RCC 7860 (cell line): Measurements from ENCODE around the gene CTNNBL1.
"Not testable (repeated sequence)": the region's sequence is repeated elsewhere in the genome, so short reads cannot be mapped to it uniquely, and the experiment has no call there.

Experiments used
- DNase-seq: peaks from one replicate; pipeline ENCODE4 v3.0.0-alpha.2; 2015; ENCODE audit warnings: low spot score
- FAIRE-seq: peaks from 2 replicates; lab custom pipeline; 2012; peaks lifted over from hg19 to GRCh38; lab: Jason Lieb, UNC

CTNNBL1 gene

GRCh38 chr20:37693635-37694626 lies at the start of gene CTNNBL1:
TSS of gene CTNNBL1 (plus strand) at chr20:37694030. CDS start at chr20:37694123, 93 bp downstream.
- FAIRE-seq = peak; percentile 85
- DNase-seq = peak; percentile 90

GRCh38 chr20:37644605-37645004 lies 49.2 kb upstream of the CTNNBL1 start:
- FAIRE-seq (no peak), DNase-seq (no peak)

- DNase-seq (no peak), FAIRE-seq (no peak)
Measured at GRCh38 chr20:37647946-37648345, 45.9 kb upstream of the CTNNBL1 start.

GRCh38 chr20:37649017-37649416 lies 44.8 kb upstream of the CTNNBL1 start:
- no peak for DNase-seq

GRCh38 chr20:37649676-37650370 lies 44.0 kb upstream of the CTNNBL1 start:
- FAIRE-seq (no peak), DNase-seq (no peak)

More at GRCh38 chr20:37649017-37649416, 44.8 kb upstream of the CTNNBL1 start:
- no peak for FAIRE-seq

GRCh38 chr20:37650661-37651060 lies 43.2 kb upstream of the CTNNBL1 start:
- DNase-seq (no peak), FAIRE-seq (no peak)

GRCh38 chr20:37651932-37652331 lies 41.9 kb upstream of the CTNNBL1 start:
- FAIRE-seq (no peak), DNase-seq (peak; percentile 55)

- FAIRE-seq (no peak), DNase-seq (no peak)
Measured at GRCh38 chr20:37656945-37657344, 36.9 kb upstream of the CTNNBL1 start.

- no peak for FAIRE-seq
- no peak for DNase-seq
Measured at GRCh38 chr20:37657924-37658804, 35.7 kb upstream of the CTNNBL1 start.

GRCh38 chr20:37661519-37661918 lies 32.3 kb upstream of the CTNNBL1 start:
- no peak for FAIRE-seq
- no peak for DNase-seq

GRCh38 chr20:37662308-37662707 lies 31.5 kb upstream of the CTNNBL1 start:
- DNase-seq (no peak), FAIRE-seq (no peak)

- DNase-seq, FAIRE-seq: not testable (repeated sequence)
Measured at GRCh38 chr20:37664595-37664994, 29.2 kb upstream of the CTNNBL1 start.

- no peak for DNase-seq
- FAIRE-seq = no peak
Measured at GRCh38 chr20:37668166-37668565, 25.7 kb upstream of the CTNNBL1 start.

GRCh38 chr20:37669062-37669772 lies 24.6 kb upstream of the CTNNBL1 start:
- DNase-seq = no peak
- FAIRE-seq = no peak

GRCh38 chr20:37669773-37670236 lies 24.0 kb upstream of the CTNNBL1 start:
- no peak for FAIRE-seq
- no peak for DNase-seq

GRCh38 chr20:37670351-37670791 lies 23.5 kb upstream of the CTNNBL1 start:
- DNase-seq = no peak
- FAIRE-seq = no peak

- FAIRE-seq (no peak), DNase-seq (no peak)
Measured at GRCh38 chr20:37672143-37672542, 21.7 kb upstream of the CTNNBL1 start.

- no peak for FAIRE-seq
Measured at GRCh38 chr20:37673444-37673843, 20.4 kb upstream of the CTNNBL1 start.

GRCh38 chr20:37676440-37676839 lies 17.4 kb upstream of the CTNNBL1 start:
- FAIRE-seq (no peak), DNase-seq (no peak)

More at GRCh38 chr20:37673444-37673843, 20.4 kb upstream of the CTNNBL1 start:
- DNase-seq = no peak
